Stomach (tissue), 9 donors: ENCODE data around the gene LIPE. TPM values are rescaled to one million over a fixed set of nuclear protein-coding genes. Genes with fewer than 3 reads are reported as not detected.
A peak's percentile ranks its signal among the peaks of the same experiment; 100 is the strongest.
"Not testable (repeated sequence)": the region's sequence is repeated elsewhere in the genome, so short reads cannot be mapped to it uniquely, and the experiment has no call there.

Source experiments
- DNase-seq, 2 donors: peaks; one replicate each; pipeline versions ENCODE4 v3.0.0 to v3.0.0-alpha.2; 2013 to 2019
- H3K27ac ChIP-seq, 5 donors: fragments of 200-600 bp in 4 of 5; sonication (generic) in 4 of 5; one replicate each; pipeline ENCODE4 v1.5.1; 2013 to 2019; ENCODE audit warnings: mild to moderate bottlenecking in 1 of 5, moderate library complexity in 1 of 5
- H3K27me3 ChIP-seq, 3 donors: fragments of 200-600 bp; sonication (generic); one replicate each; pipeline ENCODE4 v1.5.1; 2017 to 2019; ENCODE audit warnings: mixed run types in 1 of 3
- H3K36me3 ChIP-seq, 4 donors: fragments of 200-600 bp; sonication (generic); 1 replicate in 3 of 4; 2 replicates in 1 of 4; pipeline ENCODE4 v1.5.1; 2016 to 2019
- H3K4me1 ChIP-seq, 4 donors: fragments of 200-600 bp; sonication (generic); one replicate each; pipeline ENCODE4 v1.5.1; 2016 to 2019
- H3K4me3 ChIP-seq, 4 donors: fragments of 200-600 bp; sonication (generic) in 3 of 4; one replicate each; pipeline ENCODE4 v1.5.1; 2016 to 2019; ENCODE audit warnings: mild to moderate bottlenecking in 1 of 4
- H3K9me3 ChIP-seq, 4 donors: fragments of 200-600 bp; sonication (generic); one replicate each; pipeline ENCODE4 v1.5.1; 2016 to 2019
- CTCF ChIP-seq, 7 experiments: fragments of 450-650 bp in 4 of 7; fragments of 200-600 bp in 3 of 7; sonication (generic) in 3 of 7; IDR thresholded peaks; one replicate each; pipeline ENCODE4 v1.5.1; 2016 to 2019; ENCODE audit warnings: antibody characterized with exemption in 7 of 7, control low read depth in 2 of 7, mild to moderate bottlenecking in 1 of 7
- EP300 ChIP-seq: sonication (generic); formaldehyde crosslinking; IDR thresholded peaks from one replicate; pipeline ENCODE4 v1.6.1; 2017; ENCODE audit warnings: antibody characterized with exemption
- POLR2A ChIP-seq, 4 donors: fragments of 450-650 bp; IDR thresholded peaks; one replicate each; pipeline ENCODE4 v1.6.1; 2016; ENCODE audit warnings: antibody characterized with exemption in 4 of 4, control low read depth in 2 of 4, mild to moderate bottlenecking in 1 of 4, moderate library complexity in 1 of 4
- POLR2AphosphoS5 ChIP-seq, 3 donors: sonication (generic); formaldehyde crosslinking; IDR thresholded peaks; one replicate each; pipeline ENCODE4 v1.6.1; 2016; ENCODE audit warnings: antibody characterized with exemption in 3 of 3
- WGBS, 5 donors: extraction: QIAGEN DNeasy Blood & Tissue Kit in 3 of 5; methylation state at CpG; one replicate each; pipeline versions ENCODE4 v1.1.5 to v1.1.7; 2013 to 2018; 5-methylcytosine and 5-hydroxymethylcytosine counted together
- intact Hi-C: fragments of 100-400 bp; cut with DNase I; formaldehyde crosslinking; loops from one replicate; pipeline ENCODE4 v1.15.1; 2023; ENCODE audit warnings: low total_unique reads
- polyA plus RNA-seq, 3 donors: library from polyadenylated mRNA; stranded (reverse); fragments of 200-250 nt; gene quantifications; one replicate each; pipeline ENCODE4 v1.2.3, GENCODE V29; 2013
- total RNA-seq, 5 donors: library from RNA; depleted of rRNA; stranded (reverse); fragments of >200 nt; gene quantifications; one replicate each; pipeline versions ENCODE4 v1.1.0 to v1.2.3, GENCODE V29; 2014 to 2016
- donor health status: healthy with polysubstance abuse.
- donor health status: Bipolar disorder and iron deficiency.
- donor health status: healthy.

The LIPE gene
- total and polyA plus RNA-seq, 8 donors: 3.1 to 139 (median 10.6) TPM

DNA sequence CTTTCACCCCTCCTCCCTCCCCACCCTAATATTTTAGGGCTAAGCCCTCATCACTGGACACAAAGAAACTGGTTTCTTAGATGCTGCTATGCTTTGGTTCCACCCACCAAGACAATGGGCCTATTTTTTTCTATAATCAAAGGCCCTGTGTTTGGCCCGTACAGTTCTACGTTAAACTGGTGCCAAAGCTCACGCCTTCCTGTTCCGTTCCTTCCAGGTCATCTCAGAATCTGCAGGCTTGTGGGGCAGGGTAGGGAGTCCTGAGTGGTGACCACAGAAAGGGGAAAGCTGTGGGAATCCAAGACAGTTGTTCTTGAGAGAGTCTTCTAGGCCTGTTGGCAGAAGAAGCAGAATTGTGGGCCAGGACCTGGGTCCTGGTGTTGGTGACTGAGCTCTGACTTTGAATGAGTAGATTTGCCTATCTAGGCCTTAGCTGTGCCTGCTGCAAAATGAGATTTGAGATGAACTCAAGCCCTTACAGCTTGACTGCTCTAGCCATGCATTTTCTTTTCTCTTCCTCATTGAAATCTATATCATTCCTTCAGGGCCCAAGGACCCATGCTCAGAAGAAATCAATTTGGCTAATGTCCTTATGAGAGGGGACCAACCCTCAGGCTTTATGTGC is 34.6 kb upstream of the LIPE start:
- peak overlapping the region in 2 of 5 donors; percentile 7 to 40 for H3K27ac ChIP-seq
- H3K36me3 ChIP-seq: no peaks in the 10 kb centered on the region
- no peaks in the 10 kb centered on the region for H3K27me3 ChIP-seq
- H3K4me1 ChIP-seq: peaks cover 0 to 21% (median 2%) of the 10 kb centered on the region in 4 donors
- H3K4me3 ChIP-seq: no peak overlapping the region
- H3K9me3 ChIP-seq: no peaks in the 10 kb centered on the region
- no peak for TF ChIP-seq EP300
- no peak for TF ChIP-seq POLR2AphosphoS5 (IDR thresholded peaks at IDR 0.05)
- intact Hi-C loops: no loop called here
- WGBS, 5 donors: 37 to 58% (median 48%) methylated on average over 4 of the region's 4 CpGs
- DNase-seq: peak in 1 of 2 donors; percentile 24

DNA sequence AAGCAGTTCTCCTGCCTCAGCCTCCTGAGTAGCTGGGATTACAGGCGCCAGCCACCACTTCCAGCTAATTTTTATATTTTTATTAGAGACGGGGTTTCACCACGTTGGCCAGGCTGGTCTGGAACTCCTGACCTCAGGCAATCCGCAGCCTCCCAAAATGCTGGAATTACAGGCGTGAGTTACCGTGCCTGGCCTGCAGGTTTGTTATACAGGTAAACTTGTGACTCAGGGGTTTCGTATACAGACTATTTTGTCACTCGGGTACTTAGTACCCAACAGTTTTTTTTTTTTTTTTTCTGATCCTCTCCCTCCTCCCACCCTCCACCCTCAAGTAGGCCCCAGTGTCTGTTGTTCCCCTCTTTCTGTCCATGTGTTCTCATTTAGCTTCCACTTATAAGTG is 34.0 kb upstream of the LIPE start:
- 55 to 69% (median 68%) methylated on average over 8 of the region's 8 CpGs for WGBS, 5 donors
- intact Hi-C loops, DNase-seq, H3K36me3 ChIP-seq, H3K27me3 ChIP-seq, H3K9me3 ChIP-seq, H3K4me3 ChIP-seq: not testable (repeated sequence)
- Histone ChIP-seq H3K4me1 (peaks cover 0 to 17% (median 3%) of the 10 kb centered on the region in 4 donors), H3K27ac (peak overlapping the region in 4 of 5 donors; percentile 7 to 40 (median 20))

DNA sequence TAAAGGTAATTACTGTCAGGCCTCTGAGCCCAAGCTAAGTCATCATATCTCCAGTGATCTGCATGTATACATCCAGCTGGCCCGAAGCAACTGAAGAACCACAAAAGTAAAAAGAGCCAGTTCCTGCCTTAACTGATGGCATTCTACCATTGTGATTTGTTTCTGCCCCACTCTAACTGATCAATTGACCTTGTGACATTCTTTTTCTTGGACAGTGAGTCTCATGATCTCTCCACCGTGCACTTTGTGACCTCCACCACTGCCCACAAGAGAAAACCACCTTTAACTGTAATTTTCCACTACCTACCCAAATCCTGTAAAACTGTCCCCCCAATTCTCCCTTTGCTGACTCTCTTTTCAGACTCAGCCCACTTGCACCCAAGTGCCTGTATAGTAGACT is 32.7 kb upstream of the LIPE start:
- no peaks in the 10 kb centered on the region for H3K36me3 ChIP-seq
- 73 to 92% (median 85%) methylated on average over 2 of the region's 2 CpGs for WGBS, 5 donors
- no peaks in the 10 kb centered on the region for H3K9me3 ChIP-seq
- no peak overlapping the region for H3K27ac ChIP-seq
- H3K4me1 ChIP-seq: peaks cover 0 to 27% (median 10%) of the 10 kb centered on the region in 4 donors
- DNase-seq: no peak
- no peaks in the 10 kb centered on the region for H3K27me3 ChIP-seq
- TF ChIP-seq EP300 (no peak), POLR2A (IDR thresholded peaks at IDR 0.05) (no peak), POLR2AphosphoS5 (IDR thresholded peaks at IDR 0.05) (no peak), CTCF (IDR thresholded peaks at IDR 0.05) (no peak)
- H3K4me3 ChIP-seq: no peak overlapping the region
- intact Hi-C loops: loop anchor here (10.0 kb wide), 1 partner anchor 65 kb away; the partner anchor contains the start of gene CEACAM1

DNA sequence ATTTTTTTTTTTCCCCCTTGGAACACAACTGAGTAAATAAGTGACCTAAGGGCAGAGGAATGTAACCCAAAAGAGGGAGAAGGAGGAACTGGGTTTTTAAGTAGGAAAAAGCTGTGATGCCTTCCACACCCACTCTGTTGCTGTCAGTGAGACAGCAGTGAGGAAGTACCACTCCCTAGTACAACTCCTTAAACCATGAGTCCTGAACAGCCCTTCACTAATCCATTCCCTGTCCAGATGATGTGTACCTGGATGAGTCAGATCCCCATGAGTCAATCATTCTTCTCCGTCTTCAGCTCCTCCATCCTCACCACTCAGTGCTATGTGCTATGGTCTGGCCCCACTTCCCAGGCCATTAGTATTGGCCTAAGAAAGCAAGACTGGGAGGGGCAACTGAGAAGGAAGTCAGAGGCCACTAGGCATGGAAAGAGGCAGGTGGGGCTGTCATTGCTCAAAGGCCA is 28.5 kb upstream of the LIPE start:
- intact Hi-C loops: loop anchor here (10.0 kb wide), 1 partner anchor 69 kb away; the partner anchor contains the start of gene CEACAM1
- peak in 1 of 2 donors; percentile 64 for DNase-seq
- Histone ChIP-seq H3K27me3 (no peaks in the 10 kb centered on the region), H3K4me3 (no peak overlapping the region), H3K36me3 (no peaks in the 10 kb centered on the region), H3K9me3 (no peaks in the 10 kb centered on the region), H3K27ac (no peak overlapping the region), H3K4me1 (peaks cover 0 to 23% (median 13%) of the 10 kb centered on the region in 4 donors)
- 33 to 75% (median 50%) methylated on average over 1 of the region's 1 CpG for WGBS, 5 donors
- TF ChIP-seq CTCF (IDR thresholded peaks at IDR 0.05) (no peak), POLR2AphosphoS5 (IDR thresholded peaks at IDR 0.05) (no peak), POLR2A (IDR thresholded peaks at IDR 0.05) (no peak), EP300 (no peak)

GRCh38 chr19:42455086-42455485 is 27.9 kb upstream of the LIPE start:
- DNase-seq: no peak
- no peak overlapping the region for H3K4me3 ChIP-seq
- H3K9me3 ChIP-seq: no peaks in the 10 kb centered on the region
- no peak for TF ChIP-seq POLR2AphosphoS5 (IDR thresholded peaks at IDR 0.05)
- H3K27me3 ChIP-seq: no peaks in the 10 kb centered on the region
- intact Hi-C loops: loop anchor here (10.0 kb wide), 1 partner anchor 70 kb away; the partner anchor contains the start of gene CEACAM1
- no peak overlapping the region for H3K27ac ChIP-seq
- WGBS, 5 donors: 33 to 58% (median 41%) methylated on average over 2 of the region's 2 CpGs
- peaks cover 0 to 27% (median 15%) of the 10 kb centered on the region in 4 donors for H3K4me1 ChIP-seq
- no peaks in the 10 kb centered on the region for H3K36me3 ChIP-seq

GRCh38 chr19:42452590-42452989 is 25.4 kb upstream of the LIPE start:
- DNase-seq: no peak
- WGBS, 5 donors: 41 to 49% (median 46%) methylated on average over 4 of the region's 4 CpGs
- Histone ChIP-seq H3K4me1 (peaks cover 0 to 48% (median 19%) of the 10 kb centered on the region in 4 donors), H3K9me3 (no peaks in the 10 kb centered on the region), H3K27me3 (no peaks in the 10 kb centered on the region), H3K4me3 (no peak overlapping the region), H3K27ac (peak overlapping the region in 1 of 5 donors; percentile 9), H3K36me3 (no peaks in the 10 kb centered on the region)
- intact Hi-C loops: loop anchor here (10.0 kb wide), 1 partner anchor 72 kb away; the partner anchor contains the start of gene CEACAM1
- TF ChIP-seq POLR2A (IDR thresholded peaks at IDR 0.05) (no peak), CTCF (IDR thresholded peaks at IDR 0.05) (no peak), POLR2AphosphoS5 (IDR thresholded peaks at IDR 0.05) (no peak), EP300 (no peak)
